Erythroblast (primary cell): ENCODE results near the gene TPSAB1.
"Not testable (repeated sequence)": the region's sequence is repeated elsewhere in the genome, so short reads cannot be mapped to it uniquely, and the experiment has no call there.

Experiments
- DNase-seq, 2 experiments: peaks; one replicate each; lab custom pipeline; 2025; lab: John Stamatoyannopoulos, UW
- GATA1 ChIP-seq: IDR thresholded peaks from 2 replicates; pipeline ENCODE4 v1.6.1; 2011; ENCODE audit warnings: low read depth, mild to moderate bottlenecking, control low read depth, low read length, moderate library complexity
- POLR2A ChIP-seq: IDR thresholded peaks from 2 replicates; pipeline ENCODE4 v1.6.1; 2011; ENCODE audit warnings: mild to moderate bottlenecking, low read length

TPSAB1 gene

DNA sequence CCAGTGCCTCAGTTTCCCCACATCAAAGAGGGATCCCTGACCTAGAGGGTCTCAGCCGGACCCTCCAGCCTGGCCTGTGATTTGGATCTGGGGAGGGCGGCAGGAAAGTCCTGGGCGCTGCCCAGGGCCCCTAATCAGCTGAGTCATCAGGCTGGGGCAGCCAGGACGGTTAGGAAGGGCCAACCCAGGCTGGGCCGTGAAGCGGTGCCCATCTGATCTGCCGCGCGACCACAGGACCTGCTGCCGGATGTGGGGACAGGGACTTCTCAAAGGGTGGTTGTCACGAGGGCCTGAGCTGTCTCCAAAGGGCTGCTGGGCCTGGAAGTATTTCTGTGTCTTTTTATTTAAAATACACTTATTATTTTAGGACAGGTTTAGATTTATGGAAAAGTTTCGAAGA lies 4.4 kb downstream of the TPSAB1 start:
- DNase-seq, result peak; percentile 41 to 50

DNA sequence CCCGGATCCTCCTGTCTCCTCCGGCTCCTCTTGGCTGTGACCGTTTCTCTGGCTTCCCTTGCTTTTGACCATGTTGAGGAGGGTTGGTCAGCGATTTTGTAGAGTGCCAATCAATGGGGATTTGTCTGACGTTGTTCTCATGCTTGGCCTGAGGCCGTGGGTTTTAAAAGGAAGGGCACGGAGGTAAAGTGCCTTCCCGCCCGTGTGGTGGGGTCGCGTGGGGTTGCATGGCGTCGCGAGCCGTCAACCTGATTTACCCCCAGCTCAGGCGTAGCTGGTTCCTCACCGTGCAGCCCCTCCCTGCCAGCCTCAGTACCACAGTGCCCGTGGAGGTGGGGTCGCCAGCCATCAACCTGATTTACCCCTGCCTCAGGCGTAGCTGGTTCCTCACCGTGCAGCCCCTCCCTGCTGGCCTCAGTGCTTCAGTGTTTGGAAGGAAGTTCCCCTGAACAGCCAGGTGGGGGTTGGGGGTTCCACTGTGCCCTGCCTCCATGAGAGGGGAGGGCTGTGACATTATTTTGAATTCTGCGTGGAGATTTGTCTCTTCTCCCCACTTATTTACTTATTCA lies 5.0 kb downstream of the TPSAB1 start:
- DNase-seq, result no peak
- TF ChIP-seq GATA1 (no peak), POLR2A (peak; percentile 32)

More for the DNA sequence above, 4.4 kb downstream of the TPSAB1 start:
- TF ChIP-seq GATA1 (no peak), POLR2A (no peak)

DNA sequence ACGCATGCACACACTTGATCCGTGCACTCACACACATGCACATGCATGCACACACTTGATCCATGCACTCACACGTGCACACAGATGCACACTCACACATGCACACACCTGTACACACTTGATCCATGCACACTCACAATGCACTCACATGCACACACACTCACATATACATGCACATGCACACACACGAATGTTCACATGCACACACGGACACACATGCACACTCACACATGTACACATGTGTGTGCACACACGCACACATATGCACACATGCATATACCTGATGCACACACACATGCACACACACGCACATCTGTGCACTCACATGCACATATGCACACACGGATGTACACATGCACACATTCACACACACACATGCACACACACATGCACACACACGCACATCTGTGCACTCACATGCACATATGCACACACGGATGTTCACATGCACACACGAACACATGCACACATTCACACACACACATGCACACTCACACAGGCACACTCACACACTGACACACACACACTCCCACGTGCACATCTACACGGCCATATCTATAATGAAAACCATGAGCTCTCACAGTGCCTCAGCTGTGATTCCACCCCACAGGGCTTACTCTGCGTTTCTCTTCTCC lies 7.5 kb downstream of the TPSAB1 start:
- DNase-seq, result not testable (repeated sequence)
- peak; percentile 60 for TF ChIP-seq POLR2A

- DNase-seq, result not testable (repeated sequence)
These were observed 8.7 kb downstream of the TPSAB1 start for GRCh38 chr16:1249031-1249755.

DNA sequence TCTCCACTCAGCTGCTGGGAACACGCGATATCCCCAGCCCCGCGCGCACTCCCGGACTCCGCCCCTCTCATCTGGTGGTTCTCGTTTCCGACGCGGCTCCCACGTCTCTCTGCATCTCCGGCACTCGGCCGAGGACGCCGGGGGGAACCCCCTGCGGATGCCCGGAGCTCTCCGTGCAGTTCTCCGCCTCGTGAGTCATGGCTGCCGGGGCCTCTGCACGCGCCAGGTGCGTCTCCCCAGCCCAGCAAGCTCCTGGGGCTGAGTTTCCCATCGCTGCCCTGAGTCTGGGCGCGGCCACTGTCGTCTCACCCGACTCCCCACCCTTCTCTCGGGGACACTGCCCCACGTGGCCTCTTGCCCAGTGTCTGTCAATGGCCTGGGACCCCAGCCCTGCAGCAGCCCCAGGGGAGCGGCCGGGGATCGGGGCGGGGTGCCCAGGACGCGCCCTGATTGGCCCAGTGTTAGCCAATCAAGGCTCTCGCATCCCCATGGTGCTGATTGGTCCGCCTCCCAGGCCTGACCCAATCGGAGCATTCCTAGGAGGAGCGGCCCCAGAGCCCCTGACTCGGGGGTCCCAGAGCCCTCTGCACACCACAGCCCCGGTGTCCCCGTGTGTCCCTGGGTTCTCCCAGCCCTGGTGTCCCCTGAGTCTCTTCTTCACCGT lies 13.3 kb downstream of the TPSAB1 start:
- not testable (repeated sequence) for DNase-seq

DNA sequence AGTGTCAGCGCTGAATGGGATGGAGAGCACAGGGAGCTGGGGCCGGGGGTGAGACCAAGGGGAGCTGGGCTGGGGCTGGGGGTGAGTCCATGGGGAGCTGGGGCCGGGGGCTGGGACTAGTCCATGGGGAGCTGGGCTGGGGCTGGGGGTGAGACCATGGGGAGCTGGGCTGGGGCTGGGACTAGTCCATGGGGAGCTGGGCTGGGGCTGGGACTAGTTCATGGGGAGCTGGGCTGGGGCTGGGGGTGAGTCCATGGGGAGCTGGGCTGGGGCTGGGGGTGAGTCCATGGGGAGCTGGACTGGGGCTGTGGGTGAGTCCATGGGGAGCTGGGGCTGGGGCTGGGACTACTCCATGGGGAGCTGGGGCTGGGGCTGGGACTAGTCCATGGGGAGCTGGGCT lies 14.3 kb downstream of the TPSAB1 start:
- DNase-seq, result not testable (repeated sequence)

GRCh38 chr16:1255276-1256122 lies 15.0 kb downstream of the TPSAB1 start, which contains the start of gene TPSD1:
TSS of gene TPSD1 (plus strand) at chr16:1256069. CDS start at chr16:1256281, 212 bp downstream.
- DNase-seq, result not testable (repeated sequence)

GRCh38 chr16:1256296-1256873 lies 15.9 kb downstream of the TPSAB1 start:
- DNase-seq, result not testable (repeated sequence)

GRCh38 chr16:1256874-1257322 lies 16.4 kb downstream of the TPSAB1 start:
- no peak for TF ChIP-seq GATA1
- TF ChIP-seq POLR2A, result no peak
- no peak for DNase-seq

GRCh38 chr16:1257561-1258224 lies 17.2 kb downstream of the TPSAB1 start:
- no peak for DNase-seq
- TF ChIP-seq POLR2A (no peak), GATA1 (no peak)

- TF ChIP-seq GATA1 (no peak), POLR2A (no peak)
- peak in 1 of 2 experiments; percentile 39 for DNase-seq
These were observed 17.7 kb downstream of the TPSAB1 start for GRCh38 chr16:1258225-1258600.

DNA sequence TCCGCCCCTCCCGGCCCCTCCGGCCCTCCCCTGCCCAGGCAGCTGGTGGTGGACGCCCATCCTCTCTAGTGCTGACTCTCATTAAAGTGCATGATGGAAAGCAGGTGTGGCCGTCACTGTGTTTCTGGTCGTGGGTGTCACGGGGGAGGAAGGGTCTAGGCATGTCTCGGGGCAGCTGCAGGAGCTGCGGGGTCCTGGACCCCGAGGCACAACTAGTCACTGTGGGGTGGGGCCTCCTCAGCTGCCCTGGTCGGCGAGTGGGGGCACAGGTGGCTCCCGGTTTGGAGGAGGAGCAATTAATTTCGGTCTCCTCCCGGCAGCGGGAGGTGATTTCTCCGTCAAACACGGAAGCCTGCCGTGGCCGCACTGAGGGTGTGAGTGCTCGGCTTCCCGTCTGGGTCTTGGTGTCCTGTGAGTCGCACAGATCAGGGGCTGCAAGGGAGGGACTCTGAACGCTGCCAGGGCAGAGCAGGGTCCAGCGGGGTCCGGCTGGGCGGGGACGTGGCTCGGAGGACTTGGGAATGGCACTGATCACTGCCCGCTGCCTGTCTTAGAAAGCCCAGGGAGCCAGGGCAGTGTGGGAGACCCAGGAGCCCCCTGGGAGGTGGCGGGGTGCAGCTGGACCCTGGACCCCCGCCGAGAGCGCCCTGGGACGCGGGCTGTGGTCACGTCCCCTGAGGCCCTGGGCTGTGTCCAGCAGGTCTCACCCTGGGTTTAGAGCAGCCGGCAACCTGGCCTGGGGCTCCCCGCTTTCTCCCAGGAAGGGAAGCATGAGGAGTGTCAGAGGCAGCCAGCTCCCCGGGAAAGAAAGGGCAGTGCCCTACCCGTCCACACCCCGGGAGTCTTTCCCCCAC lies 18.6 kb downstream of the TPSAB1 start:
- no peak for TF ChIP-seq POLR2A
- TF ChIP-seq GATA1, result no peak
- DNase-seq, result no peak

GRCh38 chr16:1259760-1260068 lies 19.2 kb downstream of the TPSAB1 start:
- no peak for DNase-seq
- TF ChIP-seq GATA1, result no peak
- no peak for TF ChIP-seq POLR2A
